Body of pancreas (tissue), 4 donors: ENCODE measurements around the gene MUC21.

Source experiments
- CTCF ChIP-seq, 7 experiments: fragments of 450-650 bp in 4 of 7; fragments of 200-600 bp in 3 of 7; sonication (generic) in 3 of 7; IDR thresholded peaks; one replicate each; pipeline ENCODE4 v1.5.1; 2016 to 2019; ENCODE audit warnings: antibody characterized with exemption in 7 of 7
- POLR2A ChIP-seq, 3 donors: fragments of 450-650 bp; IDR thresholded peaks; one replicate each; pipeline ENCODE4 v1.6.1; 2016; ENCODE audit warnings: antibody characterized with exemption in 3 of 3, mild to moderate bottlenecking in 2 of 3

DNA sequence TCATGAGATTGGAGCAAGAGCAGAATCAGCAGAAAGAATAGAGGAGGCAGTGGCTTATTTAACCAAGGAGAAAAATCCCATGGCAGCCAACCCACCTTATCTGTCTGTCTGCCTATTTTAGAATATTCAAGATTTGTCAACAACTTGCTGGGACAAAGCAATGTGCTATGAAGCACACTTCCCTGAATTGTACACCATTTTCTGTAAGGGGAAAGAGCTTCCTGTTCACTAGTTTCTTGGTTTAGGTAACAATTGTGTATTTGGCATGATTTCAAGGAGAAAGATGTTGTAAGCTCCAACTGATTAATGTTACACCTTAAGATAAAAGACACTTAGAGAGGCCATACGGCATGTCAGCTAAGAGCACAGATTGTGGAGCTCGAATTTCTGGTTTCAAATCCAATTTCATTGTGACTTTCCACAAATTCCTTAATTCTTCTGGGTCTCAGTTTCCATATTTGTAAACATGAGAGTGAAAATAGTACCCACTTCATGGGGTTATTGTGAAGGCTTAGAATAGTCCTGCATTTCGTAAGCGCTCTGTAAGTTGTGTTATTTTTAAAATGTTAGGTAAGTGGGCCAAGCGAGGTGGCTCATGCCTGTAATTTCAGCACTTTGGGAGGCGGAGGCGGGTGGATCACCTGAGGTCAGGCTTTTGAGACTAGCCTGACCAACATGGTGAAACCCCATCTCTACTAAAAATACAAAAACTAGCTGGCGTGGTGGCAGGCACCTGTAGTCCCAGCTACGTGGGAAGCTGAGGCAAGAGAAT is 21.9 kb downstream of the MUC21 start:
- TF ChIP-seq CTCF (IDR thresholded peaks at IDR 0.05) (no peak), POLR2A (IDR thresholded peaks at IDR 0.05) (no peak)
